Measurements from ENCODE around the gene ZGRF1.
"Not testable (repeated sequence)": the region's sequence is repeated elsewhere in the genome, so short reads cannot be mapped to it uniquely, and the experiment has no call there.

Gene ZGRF1

GRCh38 chr4:112513971-112514646, 122.6 kb downstream of the ZGRF1 start:
- DNase-seq = no peak

- no peak for DNase-seq
Measured at GRCh38 chr4:112511803-112512118, 124.9 kb downstream of the ZGRF1 start.

GRCh38 chr4:112511093-112511802, 125.5 kb downstream of the ZGRF1 start:
- DNase-seq = no peak

GRCh38 chr4:112510291-112511092, 126.2 kb downstream of the ZGRF1 start:
- no peak for DNase-seq

- DNase-seq = no peak
Measured at GRCh38 chr4:112509243-112510141, 127.2 kb downstream of the ZGRF1 start.

GRCh38 chr4:112508356-112508755, 128.4 kb downstream of the ZGRF1 start:
- no peak for DNase-seq

- DNase-seq = no peak
Measured at GRCh38 chr4:112504807-112505206, 131.9 kb downstream of the ZGRF1 start.

GRCh38 chr4:112502871-112503270, 133.8 kb downstream of the ZGRF1 start:
- DNase-seq = no peak

- no peak for DNase-seq
Measured at GRCh38 chr4:112492321-112492720, 144.4 kb downstream of the ZGRF1 start.

GRCh38 chr4:112490808-112491207, 145.9 kb downstream of the ZGRF1 start:
- DNase-seq = not testable (repeated sequence)
